Dermis microvascular lymphatic vessel endothelial cell (primary cell): ENCODE measurements around the gene POLR2F. TPM values are rescaled to one million over a fixed set of nuclear protein-coding genes. Genes with fewer than 3 reads are reported as not detected.

ENCODE experiments used
- DNase-seq, 2 donors: peaks; one replicate each; pipeline versions ENCODE4 v3.0.0 to v3.0.0-alpha.2; 2010; ENCODE audit warnings: low read depth in 2 of 2
- total RNA-seq: library from RNA; depleted of rRNA; stranded (reverse); fragments of >200 nt; gene quantifications from 2 replicates; pipeline ENCODE4 v1.2.1, GENCODE V29; 2014

Gene POLR2F
- total RNA-seq, 1 donor from 2014 or later, result 38.8 TPM

DNA sequence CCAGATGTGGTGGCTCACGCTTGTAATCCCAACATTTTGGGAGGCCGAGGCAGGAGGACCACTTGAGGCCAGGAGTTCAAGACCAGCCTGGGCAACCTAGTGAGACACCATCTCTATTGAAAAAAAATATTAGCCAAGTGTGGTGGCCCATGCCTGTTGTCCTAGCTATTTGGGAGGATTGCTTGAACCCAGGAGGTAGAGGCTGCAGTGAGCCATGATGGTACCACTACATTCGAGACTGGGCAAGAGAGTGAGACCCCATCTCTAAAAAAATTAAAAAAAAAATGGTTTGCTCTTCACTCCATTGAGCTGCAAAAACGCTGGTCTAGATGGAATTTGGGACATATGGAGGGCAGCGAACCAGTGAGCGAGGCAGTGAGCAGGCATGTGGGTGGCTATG lies 52.4 kb downstream of the POLR2F start:
- DNase-seq, result no peak

GRCh38 chr22:38006906-38007305 lies 53.4 kb downstream of the POLR2F start:
- no peak for DNase-seq

GRCh38 chr22:38007330-38007902 lies 53.9 kb downstream of the POLR2F start:
- DNase-seq, result no peak

DNA sequence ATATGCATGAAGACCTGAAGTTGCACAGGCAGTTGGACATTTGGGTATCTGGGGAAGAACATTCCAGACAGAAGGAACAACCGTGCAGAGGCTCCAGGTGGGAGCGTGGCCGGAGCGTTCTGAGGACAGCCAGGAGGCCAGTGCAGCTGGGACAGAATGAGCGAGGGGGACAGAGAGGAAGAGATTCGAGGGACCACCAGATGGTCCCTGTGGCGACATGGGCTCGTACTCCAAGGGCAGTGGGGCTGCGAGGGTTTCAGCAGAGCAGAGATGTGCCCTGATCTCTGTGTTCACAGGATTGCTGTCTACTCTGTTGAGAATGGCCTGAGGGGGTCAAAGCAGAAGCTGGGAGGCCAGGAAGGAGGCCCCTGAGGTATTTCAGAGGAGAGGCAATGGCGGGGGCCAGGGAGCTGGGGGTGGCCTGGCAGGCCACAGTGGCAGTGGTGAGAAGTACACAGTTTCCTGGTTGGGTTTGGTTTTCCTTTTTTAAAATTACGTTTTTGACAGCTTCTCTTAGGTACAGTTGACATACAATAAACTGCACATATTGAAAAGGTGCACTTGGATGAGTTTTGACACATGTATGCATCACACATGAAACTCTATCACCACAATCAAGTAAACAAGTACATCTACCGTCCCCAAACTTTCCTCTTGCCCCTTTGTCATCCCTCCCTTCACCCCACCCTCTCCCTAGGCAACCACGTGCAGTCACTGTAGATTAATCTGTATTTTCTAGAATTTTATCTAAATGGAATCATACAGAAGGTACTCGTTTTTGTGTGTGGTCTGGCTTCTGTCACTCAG lies 55.7 kb downstream of the POLR2F start:
- no peak for DNase-seq

DNA sequence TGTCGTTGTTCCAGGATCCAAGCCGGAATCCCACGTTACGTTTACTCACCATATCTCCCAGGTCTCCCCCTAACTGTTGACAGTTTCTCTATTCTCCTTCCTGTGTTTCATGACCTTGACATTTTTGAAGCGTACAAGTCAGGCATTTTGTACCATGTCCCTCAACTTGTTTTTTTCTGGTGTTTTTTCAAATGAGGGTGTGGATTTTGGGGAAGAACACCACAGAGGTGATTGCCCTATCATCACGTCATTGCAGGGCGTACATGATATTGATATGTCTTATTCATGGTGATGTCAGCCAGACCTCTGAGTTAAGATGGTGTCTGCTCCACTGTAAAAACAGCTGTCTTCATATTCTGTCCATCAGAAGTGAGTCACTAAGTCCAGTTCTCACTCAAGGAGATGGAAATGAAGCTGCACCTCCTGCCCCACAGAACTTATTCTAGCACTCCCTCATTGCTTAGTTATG lies 59.1 kb downstream of the POLR2F start:
- DNase-seq, result peak; percentile 65 to 72

DNA sequence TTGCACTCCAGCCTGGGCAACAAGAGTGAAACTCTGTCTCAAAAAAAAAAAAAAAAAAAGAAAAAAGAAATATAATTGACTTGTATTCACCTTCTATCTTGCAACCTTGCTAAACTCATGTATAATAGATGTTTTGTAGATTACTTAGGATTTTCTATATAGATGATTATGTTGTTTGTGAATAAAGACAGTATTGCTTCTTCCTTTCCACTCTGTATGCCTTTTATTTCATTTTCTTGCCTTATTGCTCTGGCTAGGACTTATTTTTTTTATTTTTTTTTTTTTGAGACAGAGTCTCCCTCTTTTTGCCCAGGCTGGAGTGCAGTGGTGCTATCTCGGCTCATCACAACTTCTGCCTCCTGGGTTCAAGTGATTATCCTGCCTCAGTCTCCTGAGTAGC lies 60.6 kb downstream of the POLR2F start:
- no peak for DNase-seq

GRCh38 chr22:38016182-38017151 lies 63.0 kb downstream of the POLR2F start:
- peak; percentile 74 to 79 for DNase-seq

- DNase-seq, result peak in 1 of 2 donors; percentile 53
Measured at GRCh38 chr22:38017272-38017920, 63.9 kb downstream of the POLR2F start.

GRCh38 chr22:38017939-38018885 lies 64.7 kb downstream of the POLR2F start:
- no peak for DNase-seq

Other genes starting within 250 kb of the POLR2F start
- gene GCAT, start 145.8 kb upstream of the POLR2F start, total RNA-seq, result 16.9 and 24.6 TPM in 2 replicates
- 0.13 TPM in 1 of 2 replicates, not detected in the other for gene GALR3, start 130.3 kb upstream of the POLR2F start, total RNA-seq
- gene ANKRD54, start 109.4 kb upstream of the POLR2F start, total RNA-seq, result 20.5 and 23.4 TPM in 2 replicates
- gene EIF3L, start 104.3 kb upstream of the POLR2F start, total RNA-seq, result 290 and 470 TPM in 2 replicates
- gene MICALL1, start 47.4 kb upstream of the POLR2F start, total RNA-seq, result 21.3 and 37.3 TPM in 2 replicates
- under 0.01 and 0.13 TPM in 2 replicates for gene C22orf23, start 98 bp upstream of the POLR2F start, total RNA-seq
- gene SOX10, start 30.9 kb downstream of the POLR2F start, total RNA-seq, result not detected in 2 replicates
- gene PICK1, start 103.7 kb downstream of the POLR2F start, total RNA-seq, result 6.5 and 11.5 TPM in 2 replicates
- under 0.01 and 0.13 TPM in 2 replicates for gene SLC16A8, start 130.5 kb downstream of the POLR2F start, total RNA-seq
- 0.25 TPM in 1 of 2 replicates, not detected in the other for gene BAIAP2L2, start 157.0 kb downstream of the POLR2F start, total RNA-seq
- gene PLA2G6, start 228.1 kb downstream of the POLR2F start, total RNA-seq, result 1.5 and 3.5 TPM in 2 replicates
- 34.9 and 122 TPM in 2 replicates for gene MAFF, start 248.3 kb downstream of the POLR2F start, total RNA-seq